Suprapubic skin (tissue), 4 donors: Measurements from ENCODE around the gene GRXCR2. TPM values are rescaled to one million over a fixed set of nuclear protein-coding genes. Genes with fewer than 3 reads are reported as not detected.

Experiments used
- DNase-seq, 2 donors: peaks; one replicate each; pipeline ENCODE4 v3.0.0-alpha.2; 2019; ENCODE audit warnings: low spot score in 2 of 2
- H3K27ac ChIP-seq: fragments of 200-600 bp; sonication (generic); one replicate; pipeline ENCODE4 v1.5.1; 2019
- H3K27me3 ChIP-seq: fragments of 200-600 bp; sonication (generic); one replicate; pipeline ENCODE4 v1.5.1; 2019
- H3K36me3 ChIP-seq: fragments of 200-600 bp; sonication (generic); one replicate; pipeline ENCODE4 v1.5.1; 2019
- H3K4me1 ChIP-seq: fragments of 200-600 bp; sonication (generic); one replicate; pipeline ENCODE4 v1.5.1; 2019
- H3K4me3 ChIP-seq: fragments of 200-600 bp; sonication (generic); one replicate; pipeline ENCODE4 v1.5.1; 2019; ENCODE audit warnings: mild to moderate bottlenecking
- H3K9me3 ChIP-seq: fragments of 200-600 bp; sonication (generic); one replicate; pipeline ENCODE4 v1.5.1; 2019
- EP300 ChIP-seq: sonication (generic); formaldehyde crosslinking; IDR thresholded peaks from one replicate; pipeline ENCODE4 v1.6.1; 2017; ENCODE audit warnings: antibody characterized with exemption
- POLR2AphosphoS5 ChIP-seq, 3 donors: sonication (generic); formaldehyde crosslinking; IDR thresholded peaks; one replicate each; pipeline ENCODE4 v1.6.1; 2017; ENCODE audit warnings: antibody characterized with exemption in 3 of 3
- WGBS: methylation state at CpG from one replicate; pipeline ENCODE4 v1.1.5; 2018; 5-methylcytosine and 5-hydroxymethylcytosine counted together
- total RNA-seq, 4 donors: library from RNA; depleted of rRNA; stranded (reverse); fragments of >200 nt; gene quantifications; one replicate each; pipeline ENCODE4 v1.1.0, GENCODE V29; 2016
- TF ChIP-seq, protein P1 (sequence below), 2 donors: fragments of 200-600 bp in 1 of 2; fragments of 450-650 bp in 1 of 2; sonication (generic) in 1 of 2; IDR thresholded peaks; one replicate each; pipeline ENCODE4 v1.5.1; 2016 to 2019; ENCODE audit warnings: antibody characterized with exemption in 2 of 2, mild to moderate bottlenecking in 1 of 2, moderate library complexity in 1 of 2

GRXCR2 gene
- total RNA-seq, 4 donors from 2014 or later, result 0.47 to 0.76 TPM; not detected in 2

- Histone ChIP-seq H3K27ac (no peak overlapping the region), H3K27me3 (no peaks in the 10 kb centered on the region), H3K4me1 (no peaks in the 10 kb centered on the region), H3K4me3 (no peak overlapping the region), H3K36me3 (peaks cover 13% of the 10 kb centered on the region), H3K9me3 (no peaks in the 10 kb centered on the region)
- WGBS, result 68% methylated on average over 3 of the region's 3 CpGs
- TF ChIP-seq POLR2AphosphoS5 (IDR thresholded peaks at IDR 0.05), result no peak
- TF ChIP-seq EP300, result no peak
- TF ChIP-seq, protein P1, sequence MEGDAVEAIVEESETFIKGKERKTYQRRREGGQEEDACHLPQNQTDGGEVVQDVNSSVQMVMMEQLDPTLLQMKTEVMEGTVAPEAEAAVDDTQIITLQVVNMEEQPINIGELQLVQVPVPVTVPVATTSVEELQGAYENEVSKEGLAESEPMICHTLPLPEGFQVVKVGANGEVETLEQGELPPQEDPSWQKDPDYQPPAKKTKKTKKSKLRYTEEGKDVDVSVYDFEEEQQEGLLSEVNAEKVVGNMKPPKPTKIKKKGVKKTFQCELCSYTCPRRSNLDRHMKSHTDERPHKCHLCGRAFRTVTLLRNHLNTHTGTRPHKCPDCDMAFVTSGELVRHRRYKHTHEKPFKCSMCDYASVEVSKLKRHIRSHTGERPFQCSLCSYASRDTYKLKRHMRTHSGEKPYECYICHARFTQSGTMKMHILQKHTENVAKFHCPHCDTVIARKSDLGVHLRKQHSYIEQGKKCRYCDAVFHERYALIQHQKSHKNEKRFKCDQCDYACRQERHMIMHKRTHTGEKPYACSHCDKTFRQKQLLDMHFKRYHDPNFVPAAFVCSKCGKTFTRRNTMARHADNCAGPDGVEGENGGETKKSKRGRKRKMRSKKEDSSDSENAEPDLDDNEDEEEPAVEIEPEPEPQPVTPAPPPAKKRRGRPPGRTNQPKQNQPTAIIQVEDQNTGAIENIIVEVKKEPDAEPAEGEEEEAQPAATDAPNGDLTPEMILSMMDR (IDR thresholded peaks at IDR 0.05), result no peak
- DNase-seq, result no peak
Observed at GRCh38 chr5:145811834-145812625, 60.8 kb downstream of the GRXCR2 start.

Other genes starting within 250 kb of the GRXCR2 start
- 10 to 100 TPM in 1 of 4 donors, 1 to 10 TPM in 3; 3.0 to 17.9 (median 4.3) TPM for gene PRELID2, start 37.7 kb downstream of the GRXCR2 start, total RNA-seq
- gene SH3RF2, start 63.6 kb upstream of the GRXCR2 start, total RNA-seq, result 100 to 1,000 TPM; 129 to 334 (median 160) TPM
- gene PLAC8L1, start 232.6 kb upstream of the GRXCR2 start, total RNA-seq, result not detected